ENCODE results near the gene FUZ. TPM values are rescaled to one million over a fixed set of nuclear protein-coding genes. Genes with fewer than 3 reads are reported as not detected.

FUZ gene
- total RNA-seq, 1 experiment from 2014 or later = 13.9 TPM

- intact Hi-C loops (cut with micrococcal nuclease; ENCODE audit: unreplicated experiment) = no loop called here
- Histone ChIP-seq H3K27ac (ENCODE audit: low read length) (peak overlapping the region; percentile 70; the same call in 1 of the 2 replicates), H3K4me1 (ENCODE audit: control insufficient read depth, insufficient read depth, low read length) (peaks cover 42% of the 10 kb centered on the region), H3K4me3 (ENCODE audit: low read depth in 2 of 2, low read length in 2 of 2) (no peak overlapping the region), H3K36me3 (ENCODE audit: control insufficient read depth, insufficient read depth, low read length) (no peaks in the 10 kb centered on the region), H3K9me3 (ENCODE audit: control insufficient read depth, insufficient read depth, low read depth, low read length) (no peaks in the 10 kb centered on the region), H3K27me3 (ENCODE audit: control insufficient read depth, insufficient read depth, low read length) (no peaks in the 10 kb centered on the region)
- ChIA-PET POLR2A (no interaction called here), CTCF (no interaction called here)
- in situ Hi-C loops (cut with HindIII; ENCODE audit: low pct_unique_long_range_greater_than_20kb, low sequenced_read_pairs) = no loop called here
- TF ChIP-seq POLR2AphosphoS5 (IDR thresholded peaks at IDR 0.05; ENCODE audit: low read depth, low read length) = no peak; the same call in none of the 2 replicates
- TF ChIP-seq, protein P1, sequence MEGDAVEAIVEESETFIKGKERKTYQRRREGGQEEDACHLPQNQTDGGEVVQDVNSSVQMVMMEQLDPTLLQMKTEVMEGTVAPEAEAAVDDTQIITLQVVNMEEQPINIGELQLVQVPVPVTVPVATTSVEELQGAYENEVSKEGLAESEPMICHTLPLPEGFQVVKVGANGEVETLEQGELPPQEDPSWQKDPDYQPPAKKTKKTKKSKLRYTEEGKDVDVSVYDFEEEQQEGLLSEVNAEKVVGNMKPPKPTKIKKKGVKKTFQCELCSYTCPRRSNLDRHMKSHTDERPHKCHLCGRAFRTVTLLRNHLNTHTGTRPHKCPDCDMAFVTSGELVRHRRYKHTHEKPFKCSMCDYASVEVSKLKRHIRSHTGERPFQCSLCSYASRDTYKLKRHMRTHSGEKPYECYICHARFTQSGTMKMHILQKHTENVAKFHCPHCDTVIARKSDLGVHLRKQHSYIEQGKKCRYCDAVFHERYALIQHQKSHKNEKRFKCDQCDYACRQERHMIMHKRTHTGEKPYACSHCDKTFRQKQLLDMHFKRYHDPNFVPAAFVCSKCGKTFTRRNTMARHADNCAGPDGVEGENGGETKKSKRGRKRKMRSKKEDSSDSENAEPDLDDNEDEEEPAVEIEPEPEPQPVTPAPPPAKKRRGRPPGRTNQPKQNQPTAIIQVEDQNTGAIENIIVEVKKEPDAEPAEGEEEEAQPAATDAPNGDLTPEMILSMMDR (IDR thresholded peaks at IDR 0.05) = peak; percentile 51
- peak; percentile 42; the same call in 1 of the 2 replicates for TF ChIP-seq SIN3A (IDR thresholded peaks at IDR 0.05; ENCODE audit: borderline replicate concordance, insufficient read depth, low read depth, low read length)
- TF ChIP-seq, protein P2, sequence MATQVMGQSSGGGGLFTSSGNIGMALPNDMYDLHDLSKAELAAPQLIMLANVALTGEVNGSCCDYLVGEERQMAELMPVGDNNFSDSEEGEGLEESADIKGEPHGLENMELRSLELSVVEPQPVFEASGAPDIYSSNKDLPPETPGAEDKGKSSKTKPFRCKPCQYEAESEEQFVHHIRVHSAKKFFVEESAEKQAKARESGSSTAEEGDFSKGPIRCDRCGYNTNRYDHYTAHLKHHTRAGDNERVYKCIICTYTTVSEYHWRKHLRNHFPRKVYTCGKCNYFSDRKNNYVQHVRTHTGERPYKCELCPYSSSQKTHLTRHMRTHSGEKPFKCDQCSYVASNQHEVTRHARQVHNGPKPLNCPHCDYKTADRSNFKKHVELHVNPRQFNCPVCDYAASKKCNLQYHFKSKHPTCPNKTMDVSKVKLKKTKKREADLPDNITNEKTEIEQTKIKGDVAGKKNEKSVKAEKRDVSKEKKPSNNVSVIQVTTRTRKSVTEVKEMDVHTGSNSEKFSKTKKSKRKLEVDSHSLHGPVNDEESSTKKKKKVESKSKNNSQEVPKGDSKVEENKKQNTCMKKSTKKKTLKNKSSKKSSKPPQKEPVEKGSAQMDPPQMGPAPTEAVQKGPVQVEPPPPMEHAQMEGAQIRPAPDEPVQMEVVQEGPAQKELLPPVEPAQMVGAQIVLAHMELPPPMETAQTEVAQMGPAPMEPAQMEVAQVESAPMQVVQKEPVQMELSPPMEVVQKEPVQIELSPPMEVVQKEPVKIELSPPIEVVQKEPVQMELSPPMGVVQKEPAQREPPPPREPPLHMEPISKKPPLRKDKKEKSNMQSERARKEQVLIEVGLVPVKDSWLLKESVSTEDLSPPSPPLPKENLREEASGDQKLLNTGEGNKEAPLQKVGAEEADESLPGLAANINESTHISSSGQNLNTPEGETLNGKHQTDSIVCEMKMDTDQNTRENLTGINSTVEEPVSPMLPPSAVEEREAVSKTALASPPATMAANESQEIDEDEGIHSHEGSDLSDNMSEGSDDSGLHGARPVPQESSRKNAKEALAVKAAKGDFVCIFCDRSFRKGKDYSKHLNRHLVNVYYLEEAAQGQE (IDR thresholded peaks at IDR 0.05; ENCODE audit: insufficient read depth in 1 of 2, low read depth in 2 of 2, low read length in 1 of 2) = no peak
- TF ChIP-seq TCF7L2 (IDR thresholded peaks at IDR 0.05; ENCODE audit: low read depth, low read length) = no peak
- TSS peak; percentile 53 for BruUV-seq (replicated peaks)
- no peak for DNase-seq (ENCODE audit: low read depth, low spot score)
- ATAC-seq = peak; percentile 36
These were observed 45.2 kb upstream of the FUZ start for GRCh38 chr19:49858088-49858985.

- H3K27ac ChIP-seq (ENCODE audit: low read length) = peak overlapping the region; percentile 67; the same call in 1 of the 2 replicates
- no peak for ATAC-seq
- CTCF ChIA-PET = no interaction called here
These were observed 44.7 kb upstream of the FUZ start for GRCh38 chr19:49857838-49858087.

More at GRCh38 chr19:49857838-49858087, 44.7 kb upstream of the FUZ start:
- no peaks in the 10 kb centered on the region for H3K36me3 ChIP-seq (ENCODE audit: control insufficient read depth, insufficient read depth, low read length)
- no peak overlapping the region for H3K4me3 ChIP-seq (ENCODE audit: low read depth in 2 of 2, low read length in 2 of 2)
- H3K27me3 ChIP-seq (ENCODE audit: control insufficient read depth, insufficient read depth, low read length) = no peaks in the 10 kb centered on the region
- no peak for TF ChIP-seq SIN3A (IDR thresholded peaks at IDR 0.05; ENCODE audit: borderline replicate concordance, insufficient read depth, low read depth, low read length)
- TF ChIP-seq, protein P2 (IDR thresholded peaks at IDR 0.05; ENCODE audit: insufficient read depth in 1 of 2, low read depth in 2 of 2, low read length in 1 of 2) = no peak
- TF ChIP-seq, protein P1 (IDR thresholded peaks at IDR 0.05) = no peak
- no peak for TF ChIP-seq POLR2AphosphoS5 (IDR thresholded peaks at IDR 0.05; ENCODE audit: low read depth, low read length)
- TF ChIP-seq TCF7L2 (IDR thresholded peaks at IDR 0.05; ENCODE audit: low read depth, low read length) = no peak
- POLR2A ChIA-PET = no interaction called here
- H3K9me3 ChIP-seq (ENCODE audit: control insufficient read depth, insufficient read depth, low read depth, low read length) = no peaks in the 10 kb centered on the region
- in situ Hi-C loops (cut with HindIII; ENCODE audit: low pct_unique_long_range_greater_than_20kb, low sequenced_read_pairs) = no loop called here
- no TSS peak for BruUV-seq (replicated peaks)
- no peak for DNase-seq (ENCODE audit: low read depth, low spot score)
- H3K4me1 ChIP-seq (ENCODE audit: control insufficient read depth, insufficient read depth, low read length) = peaks cover 43% of the 10 kb centered on the region
- intact Hi-C loops (cut with micrococcal nuclease; ENCODE audit: unreplicated experiment) = no loop called here
